ENCODE results near the gene MLXIPL.
"Not testable (repeated sequence)": the region's sequence is repeated elsewhere in the genome, so short reads cannot be mapped to it uniquely, and the experiment has no call there.

Gene MLXIPL

DNA sequence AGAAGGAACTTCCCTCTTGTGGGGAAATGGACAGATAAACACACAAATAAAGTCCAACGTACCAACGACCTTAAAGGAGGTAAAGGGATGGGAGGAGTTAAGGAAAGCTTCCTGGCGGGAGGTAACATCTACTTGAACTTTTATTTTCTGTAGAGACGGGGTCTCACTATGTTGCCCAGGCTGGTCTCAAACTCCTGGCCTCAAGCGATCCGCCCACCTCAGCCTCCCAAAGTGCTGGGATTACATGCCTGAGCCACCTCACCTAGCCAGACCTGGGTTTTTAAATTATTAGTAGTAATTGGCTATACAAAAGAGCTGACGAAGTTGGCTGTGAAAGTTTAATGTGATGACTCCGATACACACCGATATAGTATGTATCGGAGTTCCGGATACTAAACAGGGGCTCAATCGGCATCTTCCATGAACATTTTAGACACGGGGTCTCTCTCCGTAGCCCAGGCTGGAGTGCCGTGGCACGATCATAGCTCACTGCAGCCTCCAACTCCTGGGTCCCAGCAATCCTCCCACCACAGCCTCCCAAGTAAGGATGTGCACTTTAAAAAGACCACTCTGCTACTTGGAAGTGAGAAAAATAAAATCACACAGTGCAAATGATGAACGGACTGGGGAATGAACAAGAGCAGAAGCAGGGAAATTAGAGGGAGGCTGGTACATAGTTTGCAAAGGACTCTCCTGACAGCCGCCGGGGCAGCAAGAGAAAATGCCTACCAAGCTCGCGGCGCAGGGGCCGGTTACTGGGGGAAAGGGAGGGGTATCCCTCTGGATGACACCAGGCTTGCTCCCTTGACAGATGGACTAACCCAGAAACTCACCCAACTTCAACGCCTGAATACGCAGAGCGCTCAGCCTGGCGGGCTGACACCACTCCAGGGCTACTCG, 67.9 kb downstream of the MLXIPL start:
- no peak for DNase-seq (ENCODE audit: low read depth)
- H3K4me3 ChIP-seq (replicated peaks; ENCODE audit: low read depth, low read length) = peak overlapping the region; percentile 84
- TF ChIP-seq CTCF (IDR thresholded peaks at IDR 0.05; ENCODE audit: low read length, missing control alignments) = no peak

DNA sequence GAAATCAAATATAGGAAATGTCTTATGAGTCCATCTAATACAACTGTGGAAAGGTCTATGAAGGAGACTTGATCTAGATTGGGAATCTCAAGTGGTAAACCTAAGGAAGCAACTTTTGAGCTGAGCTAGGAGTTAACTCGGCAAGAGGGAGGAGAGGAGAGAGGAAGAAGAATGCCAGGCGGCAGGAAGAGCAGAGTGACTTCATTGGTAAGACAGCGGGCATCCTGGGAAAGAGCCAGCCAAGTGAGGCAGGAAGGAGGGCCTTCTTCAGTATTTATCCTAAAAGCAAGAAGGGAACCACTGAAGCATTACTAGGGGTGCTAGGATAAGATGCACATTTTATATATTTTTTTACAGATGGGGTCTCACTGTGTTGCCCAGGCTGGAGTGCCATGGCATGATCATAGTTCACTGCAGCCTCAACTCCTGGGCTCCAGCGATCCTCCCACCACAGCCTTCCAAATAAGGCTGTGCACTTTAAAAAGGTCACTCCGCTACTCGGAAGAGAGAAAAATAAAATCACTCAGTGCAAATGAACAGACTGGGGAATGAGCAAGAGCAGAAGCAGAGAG, 68.8 kb downstream of the MLXIPL start:
- no peak for TF ChIP-seq CTCF (IDR thresholded peaks at IDR 0.05; ENCODE audit: low read length, missing control alignments)
- H3K4me3 ChIP-seq (replicated peaks; ENCODE audit: low read depth, low read length) = peak overlapping the region; percentile 2
- DNase-seq (ENCODE audit: low read depth) = no peak

GRCh38 chr7:73550093-73550492, 74.2 kb downstream of the MLXIPL start:
- DNase-seq (ENCODE audit: low read depth); H3K4me3 ChIP-seq (replicated peaks; ENCODE audit: low read depth, low read length): not testable (repeated sequence)

- TF ChIP-seq CTCF (IDR thresholded peaks at IDR 0.05; ENCODE audit: low read length, missing control alignments) = no peak
- H3K4me3 ChIP-seq (replicated peaks; ENCODE audit: low read depth, low read length) = no peak overlapping the region
- DNase-seq (ENCODE audit: low read depth) = no peak
These were observed 75.1 kb downstream of the MLXIPL start for GRCh38 chr7:73549176-73549575.

DNA sequence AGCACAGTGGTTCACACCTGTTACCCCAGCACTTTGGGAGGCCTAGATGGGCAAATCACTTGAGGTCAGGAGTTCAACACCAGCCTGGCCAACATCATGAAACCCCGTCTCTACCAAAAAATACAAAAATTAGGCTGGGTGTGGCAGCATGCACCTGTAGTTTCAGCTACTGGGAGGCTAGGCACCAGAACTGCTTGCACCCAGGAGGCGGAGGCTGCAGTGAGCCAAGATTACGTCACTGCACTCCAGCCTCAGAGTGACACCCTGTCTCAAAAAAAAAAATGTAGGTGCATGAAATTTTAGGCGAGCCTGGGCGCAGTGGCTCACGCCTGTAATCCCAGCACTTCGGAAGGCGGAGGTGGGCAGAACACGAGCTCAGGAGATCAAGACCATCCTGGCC, 76.5 kb downstream of the MLXIPL start:
- TF ChIP-seq CTCF (IDR thresholded peaks at IDR 0.05; ENCODE audit: low read length, missing control alignments) = no peak
- H3K4me3 ChIP-seq (replicated peaks; ENCODE audit: low read depth, low read length) = no peak overlapping the region
- DNase-seq (ENCODE audit: low read depth) = no peak

GRCh38 chr7:73544678-73545077, 79.6 kb downstream of the MLXIPL start:
- TF ChIP-seq CTCF (IDR thresholded peaks at IDR 0.05; ENCODE audit: low read length, missing control alignments) = no peak
- DNase-seq (ENCODE audit: low read depth) = no peak
- no peak overlapping the region for H3K4me3 ChIP-seq (replicated peaks; ENCODE audit: low read depth, low read length)

Measured in fibroblast of pulmonary artery (primary cell).